GM10248 (cell line): ENCODE results near the gene MED28.
"Not testable (repeated sequence)": the region's sequence is repeated elsewhere in the genome, so short reads cannot be mapped to it uniquely, and the experiment has no call there.

Experiments used
- CTCF ChIA-PET: fragments of 300-600 bp; sonication (Branson Sonifier 250); formaldehyde crosslinking; extraction: SDS; loops from one replicate; lab custom pipeline; 2021; ENCODE audit warnings: antibody characterized with exemption; lab: Yijun Ruan, JAX
- POLR2A ChIA-PET: fragments of 350-650 bp; sonication (Branson Sonifier 250); formaldehyde crosslinking; extraction: SDS; loops from one replicate; lab custom pipeline; 2020; ENCODE audit warnings: antibody characterized with exemption; lab: Yijun Ruan, JAX
- DNase-seq: peaks from one replicate; pipeline ENCODE4 v3.0.0; 2012; ENCODE audit errors: extremely low spot score
- CTCF ChIP-seq: IDR thresholded peaks from 2 replicates; pipeline ENCODE4 v1.5.1; 2012; ENCODE audit warnings: mild to moderate bottlenecking, low read depth; ENCODE audit errors: extremely low read depth, missing control alignments, control extremely low read depth

MED28 gene

GRCh38 chr4:17654701-17655100 is 40.3 kb downstream of the MED28 start:
- DNase-seq: no peak
- ChIA-PET POLR2A (no interaction called here), CTCF (no interaction called here)
- TF ChIP-seq CTCF: no peak

- no peak for TF ChIP-seq CTCF
- ChIA-PET POLR2A (no interaction called here), CTCF (interaction anchor here (0.7 to 1.0 kb wide), 2 partner anchors 13 to 117 kb away, joined by 3 to 4 read pairs; no protein-coding TSS in a partner anchor)
- peak; percentile 1 for DNase-seq
Measured at GRCh38 chr4:17657090-17657489, 42.6 kb downstream of the MED28 start.

- DNase-seq: no peak
- POLR2A ChIA-PET: no interaction called here
- CTCF ChIA-PET: interaction anchor here (1.4 kb wide), 1 partner anchor 9 kb away, joined by 6 read pairs; no protein-coding TSS in a partner anchor
- TF ChIP-seq CTCF: no peak
Measured at GRCh38 chr4:17657849-17658248, 43.4 kb downstream of the MED28 start.

GRCh38 chr4:17659196-17659595 is 44.8 kb downstream of the MED28 start:
- POLR2A ChIA-PET, DNase-seq, CTCF ChIA-PET: not testable (repeated sequence)

- DNase-seq: peak; percentile 0
- ChIA-PET POLR2A (no interaction called here), CTCF (no interaction called here)
- no peak for TF ChIP-seq CTCF
Measured at GRCh38 chr4:17662694-17663093, 48.3 kb downstream of the MED28 start.

- POLR2A ChIA-PET: no interaction called here
- TF ChIP-seq CTCF: no peak
- CTCF ChIA-PET: interaction anchor here (1.1 kb wide), 2 partner anchors 9 to 26 kb away, joined by 3 read pairs; no protein-coding TSS in a partner anchor
- peak; percentile 20 for DNase-seq
Measured at GRCh38 chr4:17664755-17665154, 50.3 kb downstream of the MED28 start.

- CTCF ChIA-PET: no interaction called here
- DNase-seq: peak; percentile 2
- TF ChIP-seq CTCF: no peak
- POLR2A ChIA-PET: no interaction called here
Measured at GRCh38 chr4:17665346-17665745, 50.9 kb downstream of the MED28 start.
